Hepatocyte (in vitro differentiated cells): ENCODE measurements around the gene INPP4B. TPM values are rescaled to one million over a fixed set of nuclear protein-coding genes. Genes with fewer than 3 reads are reported as not detected.

Experiments used
- DNase-seq: peaks from one replicate; pipeline ENCODE4 v3.0.0-alpha.2; 2016; ENCODE audit warnings: low spot score
- H2AFZ ChIP-seq: fragments of 200-600 bp; sonication (generic); 2 replicates; pipeline ENCODE4 v1.6.0; 2016; ENCODE audit warnings: antibody characterized with exemption, mild to moderate bottlenecking
- H3K27ac ChIP-seq: fragments of 200-600 bp; sonication (generic); 2 replicates; pipeline ENCODE4 v1.5.1; 2016; ENCODE audit warnings: mild to moderate bottlenecking
- H3K27me3 ChIP-seq: fragments of 200-600 bp; sonication (generic); 2 replicates; pipeline ENCODE4 v1.6.1; 2016
- H3K36me3 ChIP-seq: fragments of 200-600 bp; sonication (generic); replicated peaks from 2 replicates; pipeline ENCODE4 v1.5.1; 2016; ENCODE audit warnings: low read depth; ENCODE audit not compliant: insufficient read depth
- H3K4me1 ChIP-seq: fragments of 200-600 bp; sonication (generic); 2 replicates; pipeline ENCODE4 v1.5.1; 2016; ENCODE audit warnings: mild to moderate bottlenecking, moderate library complexity; ENCODE audit not compliant: insufficient read depth
- H3K4me2 ChIP-seq: fragments of 200-600 bp; sonication (generic); 2 replicates; pipeline ENCODE4 v1.6.0; 2016
- H3K4me3 ChIP-seq: fragments of 200-600 bp; sonication (generic); 2 replicates; pipeline ENCODE4 v1.5.1; 2016; ENCODE audit warnings: mild to moderate bottlenecking
- H3K79me2 ChIP-seq: fragments of 200-600 bp; sonication (generic); 2 replicates; pipeline ENCODE4 v1.6.0; 2017; ENCODE audit warnings: mild to moderate bottlenecking
- H3K9me2 ChIP-seq: fragments of 200-600 bp; sonication (generic); replicated peaks from 2 replicates; pipeline ENCODE4 v1.6.0; 2017; ENCODE audit warnings: mild to moderate bottlenecking; ENCODE audit not compliant: insufficient read depth
- H3K9me3 ChIP-seq: fragments of 200-600 bp; sonication (generic); 2 replicates; pipeline ENCODE4 v1.5.1; 2016; ENCODE audit warnings: low read depth, mild to moderate bottlenecking
- H4K20me1 ChIP-seq: fragments of 200-600 bp; sonication (generic); 2 replicates; pipeline ENCODE4 v1.6.0; 2016; ENCODE audit warnings: mild to moderate bottlenecking; ENCODE audit not compliant: insufficient read depth, poor library complexity, severe bottlenecking
- CTCF ChIP-seq: fragments of 200-600 bp; sonication (generic); IDR thresholded peaks from 2 replicates; pipeline ENCODE4 v1.5.1; 2016; ENCODE audit warnings: antibody characterized with exemption, mild to moderate bottlenecking; ENCODE audit not compliant: poor library complexity
- EZH2 ChIP-seq: fragments of 200-600 bp; sonication (generic); IDR thresholded peaks from 2 replicates; pipeline ENCODE4 v1.6.1; 2016; ENCODE audit warnings: antibody characterized with exemption, mild to moderate bottlenecking, borderline replicate concordance
- EZH2phosphoT487 ChIP-seq: fragments of 200-600 bp; sonication (generic); IDR thresholded peaks from one replicate; pipeline ENCODE4 v1.6.1; 2018; ENCODE audit warnings: antibody characterized with exemption, mild to moderate bottlenecking, low read depth, moderate library complexity; ENCODE audit not compliant: unreplicated experiment, severe bottlenecking
- WGBS: methylation state at CpG from one replicate; pipeline ENCODE4 v1.1.6; 2016; ENCODE audit warnings: low lambda C conversion rate; ENCODE audit errors: missing lambda C conversion rate; 5-methylcytosine and 5-hydroxymethylcytosine counted together
- polyA plus RNA-seq: library from polyadenylated mRNA; unstranded; fragments of >200 nt; fragmentation: Nextera tagmentation; extraction: Ambion mirVana; gene quantifications from 2 replicates; pipeline ENCODE4 v1.2.1, GENCODE V29; 2016
- total RNA-seq: library from RNA; depleted of rRNA; stranded (reverse); fragments of >200 nt; gene quantifications from 2 replicates; pipeline ENCODE4 v1.2.3, GENCODE V29; 2014

The INPP4B gene
- total and polyA plus RNA-seq, 2 experiments from 2014 or later, result 4.2 to 7.1 TPM

DNA sequence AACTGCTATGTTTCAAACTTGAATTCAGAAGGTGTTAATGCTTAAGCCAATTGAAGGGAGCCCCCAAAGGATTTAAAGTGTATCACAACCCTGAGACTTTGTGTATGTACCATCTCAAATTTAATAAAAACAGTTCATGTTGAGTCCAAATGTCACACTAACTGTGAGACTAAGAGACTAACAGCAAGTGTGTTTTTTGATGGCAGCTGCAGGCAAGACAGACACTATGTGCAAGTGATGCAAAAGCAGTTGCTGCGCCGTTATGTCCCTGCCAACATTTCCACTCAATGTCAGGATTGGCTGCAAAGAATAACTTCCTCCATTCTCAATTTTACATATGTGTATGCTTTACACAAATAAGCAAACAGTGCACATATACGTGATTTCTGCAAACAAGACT, 615.1 kb downstream of the INPP4B start:
- TF ChIP-seq EZH2 (no peak), CTCF (no peak)
- Histone ChIP-seq H3K4me2 (no peak overlapping the region), H3K27me3 (no peaks in the 10 kb centered on the region), H3K4me1 (no peaks in the 10 kb centered on the region), H4K20me1 (no peaks in the 10 kb centered on the region), H3K9me2 (no peaks in the 10 kb centered on the region), H2AFZ (no peak overlapping the region), H3K79me2 (no peaks in the 10 kb centered on the region), H3K36me3 (no peaks in the 10 kb centered on the region), H3K27ac (no peak overlapping the region), H3K9me3 (no peaks in the 10 kb centered on the region), H3K4me3 (no peak overlapping the region)
- DNase-seq, result no peak
- WGBS, result 94% methylated on average over 3 of the region's 3 CpGs

- Histone ChIP-seq H3K4me3 (no peak overlapping the region), H3K79me2 (no peaks in the 10 kb centered on the region), H3K9me2 (no peaks in the 10 kb centered on the region), H3K4me1 (no peaks in the 10 kb centered on the region), H2AFZ (no peak overlapping the region), H3K27me3 (no peaks in the 10 kb centered on the region), H3K36me3 (no peaks in the 10 kb centered on the region), H3K4me2 (no peak overlapping the region), H3K27ac (no peak overlapping the region), H3K9me3 (no peaks in the 10 kb centered on the region), H4K20me1 (no peaks in the 10 kb centered on the region)
- no peak for DNase-seq
- TF ChIP-seq EZH2phosphoT487 (no peak), EZH2 (no peak), CTCF (no peak)
These were observed 620.1 kb downstream of the INPP4B start for GRCh38 chr4:142226014-142226413.

DNA sequence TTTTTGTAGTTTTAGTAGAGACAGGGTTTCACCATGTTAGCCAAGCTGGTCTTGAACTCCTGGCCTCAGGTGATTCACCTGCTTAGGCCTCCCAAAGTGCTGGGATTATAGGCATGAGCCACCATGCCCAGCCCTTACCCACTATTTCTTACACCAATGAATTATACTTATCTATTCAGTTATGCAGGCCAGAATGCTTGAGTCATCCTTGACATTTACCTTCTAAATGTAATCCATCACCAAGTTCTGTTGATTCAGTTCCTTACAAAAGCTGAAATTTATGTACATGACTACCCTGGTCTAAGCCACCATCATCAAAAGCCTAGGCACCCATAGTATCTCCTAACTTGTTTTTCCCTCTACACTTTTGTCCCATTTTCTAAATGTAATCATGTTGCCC, 624.0 kb downstream of the INPP4B start:
- Histone ChIP-seq H4K20me1 (no peaks in the 10 kb centered on the region), H3K4me2 (no peak overlapping the region), H3K9me2 (no peaks in the 10 kb centered on the region), H3K27ac (no peak overlapping the region), H3K36me3 (no peaks in the 10 kb centered on the region), H2AFZ (no peak overlapping the region), H3K79me2 (no peaks in the 10 kb centered on the region), H3K9me3 (no peaks in the 10 kb centered on the region), H3K4me1 (no peaks in the 10 kb centered on the region), H3K4me3 (no peak overlapping the region), H3K27me3 (no peaks in the 10 kb centered on the region)
- TF ChIP-seq EZH2 (no peak), EZH2phosphoT487 (no peak), CTCF (no peak)
- DNase-seq, result no peak

GRCh38 chr4:142218726-142219125, 627.4 kb downstream of the INPP4B start:
- no peaks in the 10 kb centered on the region for H3K79me2 ChIP-seq
- no peak for DNase-seq
- no peaks in the 10 kb centered on the region for H3K9me2 ChIP-seq
- no peak overlapping the region for H3K27ac ChIP-seq
- no peak overlapping the region for H3K4me2 ChIP-seq
- H3K4me1 ChIP-seq, result no peaks in the 10 kb centered on the region
- no peaks in the 10 kb centered on the region for H4K20me1 ChIP-seq
- no peak overlapping the region for H2AFZ ChIP-seq
- 86% methylated on average over 1 of the region's 1 CpG for WGBS
- no peaks in the 10 kb centered on the region for H3K36me3 ChIP-seq
- H3K9me3 ChIP-seq, result no peaks in the 10 kb centered on the region
- H3K27me3 ChIP-seq, result no peaks in the 10 kb centered on the region
- TF ChIP-seq EZH2, result no peak
- no peak for TF ChIP-seq CTCF
- no peak for TF ChIP-seq EZH2phosphoT487
- H3K4me3 ChIP-seq, result no peak overlapping the region
